Tibial artery (tissue), 4 donors: ENCODE measurements around the gene PLIN1.

ENCODE experiments used
- DNase-seq, 2 donors: peaks; one replicate each; pipeline ENCODE4 v3.0.0-alpha.2; 2019
- H3K27ac ChIP-seq, 2 donors: fragments of 200-600 bp; sonication (generic) in 1 of 2; 1 replicate in 1 of 2; 2 replicates in 1 of 2; pipeline ENCODE4 v1.5.1; 2018 to 2019; ENCODE audit warnings: mild to moderate bottlenecking in 1 of 2
- H3K27me3 ChIP-seq, 2 donors: fragments of 200-600 bp; sonication (generic) in 1 of 2; one replicate each; pipeline versions ENCODE4 v1.5.1 to v1.6.0; 2016 to 2019
- H3K36me3 ChIP-seq, 3 donors: fragments of 200-600 bp; sonication (generic) in 2 of 3; one replicate each; pipeline ENCODE4 v1.5.1; 2016 to 2019; ENCODE audit warnings: mild to moderate bottlenecking in 2 of 3
- H3K4me1 ChIP-seq, 4 donors: fragments of 200-600 bp; sonication (generic) in 2 of 4; 1 replicate in 3 of 4; 2 replicates in 1 of 4; pipeline ENCODE4 v1.5.1; 2016 to 2019
- H3K4me3 ChIP-seq, 2 donors: fragments of 200-600 bp; sonication (generic) in 1 of 2; 1 replicate in 1 of 2; 2 replicates in 1 of 2; pipeline ENCODE4 v1.5.1; 2018 to 2019; ENCODE audit warnings: mild to moderate bottlenecking in 2 of 2
- H3K9me3 ChIP-seq, 3 donors: fragments of 200-600 bp; sonication (generic) in 1 of 3; one replicate each; pipeline ENCODE4 v1.5.1; 2016 to 2019
- intact Hi-C: fragments of 100-400 bp; cut with DNase I; formaldehyde crosslinking; loops from one replicate; pipeline ENCODE4 v1.15.0; 2023; ENCODE audit warnings: low total_unique reads
- TF ChIP-seq, protein P1 (sequence below), 2 experiments: fragments of 200-600 bp in 1 of 2; fragments of 450-650 bp in 1 of 2; IDR thresholded peaks; one replicate each; pipeline ENCODE4 v1.5.1; 2017 to 2019; ENCODE audit warnings: antibody characterized with exemption in 2 of 2, mild to moderate bottlenecking in 1 of 2, moderate library complexity in 1 of 2

PLIN1 gene

DNA sequence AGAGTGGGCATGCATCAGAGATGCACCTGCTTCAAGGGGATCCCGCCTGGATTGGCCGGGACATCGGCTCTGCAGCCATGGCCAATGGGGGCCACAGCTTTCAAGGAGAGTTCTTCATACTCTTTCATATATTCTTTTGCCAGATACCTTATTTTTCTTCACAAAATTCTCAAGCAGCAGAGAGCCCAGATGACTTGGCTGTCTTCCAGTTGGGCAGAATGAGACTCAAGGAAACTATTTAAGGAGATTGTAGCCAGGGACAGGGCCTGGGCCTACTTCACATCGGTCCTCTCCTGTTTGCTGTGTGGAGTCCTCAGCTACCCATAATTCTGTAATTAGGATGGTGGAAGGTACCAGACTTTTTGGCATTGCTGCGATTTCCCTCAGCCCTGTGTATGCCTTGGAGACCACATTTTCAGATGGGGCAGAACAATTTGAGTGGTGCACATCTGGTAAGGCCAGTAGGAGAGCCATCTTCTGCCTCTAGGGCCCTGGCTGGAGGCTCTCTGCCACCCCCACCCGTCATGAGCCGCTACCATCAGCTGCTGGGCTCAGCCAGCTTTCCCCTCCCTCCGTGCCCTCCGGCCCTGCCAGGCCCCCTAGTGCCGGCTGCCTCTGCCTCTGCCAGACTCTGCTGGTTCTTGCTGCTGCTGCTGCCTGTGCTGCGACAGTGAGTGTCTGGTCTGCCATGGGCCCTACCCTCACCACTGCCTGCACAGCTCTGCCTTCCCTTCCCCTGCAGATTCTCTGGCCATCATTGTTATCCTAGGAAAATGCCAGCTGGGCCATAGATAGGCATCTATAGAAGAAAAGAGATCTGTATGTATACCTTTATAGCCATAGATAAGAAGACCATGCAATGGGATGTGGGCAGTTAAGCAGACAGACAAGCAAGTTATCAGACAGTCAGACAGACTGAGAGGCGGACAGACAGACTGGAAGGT, 6.7 kb downstream of the PLIN1 start:
- DNase-seq: peak in 1 of 2 donors; percentile 74
- Histone ChIP-seq H3K27me3 (no peaks in the 10 kb centered on the region), H3K27ac (peak overlapping the region; percentile 78 to 81), H3K4me3 (no peak overlapping the region), H3K4me1 (peaks cover 0 to 25% (median 23%) of the 10 kb centered on the region in 4 donors), H3K36me3 (no peaks in the 10 kb centered on the region), H3K9me3 (no peaks in the 10 kb centered on the region)
- TF ChIP-seq, protein P1, sequence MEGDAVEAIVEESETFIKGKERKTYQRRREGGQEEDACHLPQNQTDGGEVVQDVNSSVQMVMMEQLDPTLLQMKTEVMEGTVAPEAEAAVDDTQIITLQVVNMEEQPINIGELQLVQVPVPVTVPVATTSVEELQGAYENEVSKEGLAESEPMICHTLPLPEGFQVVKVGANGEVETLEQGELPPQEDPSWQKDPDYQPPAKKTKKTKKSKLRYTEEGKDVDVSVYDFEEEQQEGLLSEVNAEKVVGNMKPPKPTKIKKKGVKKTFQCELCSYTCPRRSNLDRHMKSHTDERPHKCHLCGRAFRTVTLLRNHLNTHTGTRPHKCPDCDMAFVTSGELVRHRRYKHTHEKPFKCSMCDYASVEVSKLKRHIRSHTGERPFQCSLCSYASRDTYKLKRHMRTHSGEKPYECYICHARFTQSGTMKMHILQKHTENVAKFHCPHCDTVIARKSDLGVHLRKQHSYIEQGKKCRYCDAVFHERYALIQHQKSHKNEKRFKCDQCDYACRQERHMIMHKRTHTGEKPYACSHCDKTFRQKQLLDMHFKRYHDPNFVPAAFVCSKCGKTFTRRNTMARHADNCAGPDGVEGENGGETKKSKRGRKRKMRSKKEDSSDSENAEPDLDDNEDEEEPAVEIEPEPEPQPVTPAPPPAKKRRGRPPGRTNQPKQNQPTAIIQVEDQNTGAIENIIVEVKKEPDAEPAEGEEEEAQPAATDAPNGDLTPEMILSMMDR (IDR thresholded peaks at IDR 0.05): no peak
- intact Hi-C loops: no loop called here

DNA sequence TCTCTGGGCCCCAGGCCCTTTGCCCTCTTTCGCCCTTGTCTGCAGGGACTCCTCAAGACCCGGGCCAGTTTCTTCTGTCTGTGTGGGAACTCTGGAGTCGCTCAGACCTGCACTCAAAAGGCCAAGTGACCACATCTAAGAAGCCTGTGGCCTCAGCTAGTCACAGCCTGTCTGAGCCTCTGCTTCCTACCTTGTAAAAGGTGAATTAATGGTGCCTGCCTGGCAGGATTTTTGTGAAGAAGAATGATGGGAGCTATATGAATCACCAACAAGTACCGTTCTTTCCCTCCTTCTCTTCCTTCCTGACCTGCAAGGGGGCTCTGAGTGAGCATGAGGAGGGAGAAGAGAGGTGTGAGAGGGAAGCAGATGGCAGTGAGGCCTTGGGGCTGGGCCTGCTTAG, 7.5 kb downstream of the PLIN1 start:
- no peaks in the 10 kb centered on the region for H3K36me3 ChIP-seq
- peak overlapping the region; percentile 78 to 81 for H3K27ac ChIP-seq
- no peaks in the 10 kb centered on the region for H3K9me3 ChIP-seq
- no peaks in the 10 kb centered on the region for H3K27me3 ChIP-seq
- peaks cover 0 to 25% (median 23%) of the 10 kb centered on the region in 4 donors for H3K4me1 ChIP-seq
- TF ChIP-seq, protein P1 (IDR thresholded peaks at IDR 0.05): no peak
- intact Hi-C loops: no loop called here
- H3K4me3 ChIP-seq: no peak overlapping the region
- DNase-seq: no peak

DNA sequence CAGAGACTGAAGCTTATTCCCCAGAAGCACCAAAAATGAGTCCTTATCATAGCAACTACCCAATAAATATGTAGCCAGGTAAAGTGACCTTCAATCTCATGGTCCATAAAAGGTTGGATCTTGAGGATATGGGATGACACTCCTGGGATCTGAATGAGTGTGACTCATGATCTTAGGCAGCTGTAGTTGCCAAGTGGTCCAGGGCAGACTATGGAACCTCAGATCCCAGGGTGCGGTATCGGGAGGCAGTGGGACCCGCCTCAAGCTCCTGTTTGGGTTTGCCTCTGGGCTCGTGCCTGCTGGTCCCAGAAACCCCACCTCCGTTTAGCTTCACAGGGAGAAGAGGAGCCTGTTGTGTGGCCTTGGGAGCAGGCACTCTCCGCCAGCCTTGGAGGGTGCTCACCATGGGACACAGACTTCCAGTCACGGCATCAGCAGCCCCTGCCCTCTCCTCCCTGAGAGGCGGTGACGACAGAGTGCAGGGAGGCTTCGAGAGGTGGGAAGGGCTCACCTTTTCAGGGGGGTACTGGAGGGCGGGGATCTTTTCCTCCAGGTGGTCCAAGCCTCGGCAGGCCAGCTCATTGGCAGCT, 8.1 kb downstream of the PLIN1 start:
- Histone ChIP-seq H3K36me3 (no peaks in the 10 kb centered on the region), H3K4me1 (peaks cover 0 to 29% (median 25%) of the 10 kb centered on the region in 4 donors), H3K4me3 (no peak overlapping the region), H3K27ac (peak overlapping the region; percentile 78 to 81), H3K27me3 (no peaks in the 10 kb centered on the region), H3K9me3 (no peaks in the 10 kb centered on the region)
- no peak for DNase-seq
- TF ChIP-seq, protein P1 (IDR thresholded peaks at IDR 0.05): no peak
- intact Hi-C loops: no loop called here

DNA sequence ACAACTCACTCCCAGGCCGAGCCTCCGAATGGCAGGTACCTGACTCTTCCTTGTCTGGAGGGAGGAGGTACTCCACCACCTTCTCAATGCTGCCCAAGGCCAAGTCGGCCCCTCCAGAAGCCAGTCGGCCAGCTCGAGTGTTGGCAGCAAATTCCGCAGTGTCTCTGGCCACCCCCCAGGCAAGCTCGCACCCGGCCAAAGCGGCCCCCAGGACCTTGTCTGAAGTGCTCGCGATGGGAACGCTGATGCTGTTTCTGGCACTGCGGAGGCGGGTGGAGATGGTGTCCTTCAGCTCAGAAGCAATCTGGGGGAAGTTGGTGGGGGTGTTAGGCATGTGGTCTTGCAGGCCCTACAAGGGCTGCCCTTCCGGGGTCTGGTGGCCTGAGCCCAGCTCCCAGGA, 9.2 kb downstream of the PLIN1 start:
- Histone ChIP-seq H3K27ac (no peak overlapping the region), H3K27me3 (no peaks in the 10 kb centered on the region), H3K4me1 (peaks cover 0 to 39% (median 30%) of the 10 kb centered on the region in 4 donors), H3K36me3 (no peaks in the 10 kb centered on the region), H3K9me3 (no peaks in the 10 kb centered on the region), H3K4me3 (no peak overlapping the region)
- no peak for DNase-seq
- TF ChIP-seq, protein P1 (IDR thresholded peaks at IDR 0.05): no peak
- intact Hi-C loops: no loop called here

DNA sequence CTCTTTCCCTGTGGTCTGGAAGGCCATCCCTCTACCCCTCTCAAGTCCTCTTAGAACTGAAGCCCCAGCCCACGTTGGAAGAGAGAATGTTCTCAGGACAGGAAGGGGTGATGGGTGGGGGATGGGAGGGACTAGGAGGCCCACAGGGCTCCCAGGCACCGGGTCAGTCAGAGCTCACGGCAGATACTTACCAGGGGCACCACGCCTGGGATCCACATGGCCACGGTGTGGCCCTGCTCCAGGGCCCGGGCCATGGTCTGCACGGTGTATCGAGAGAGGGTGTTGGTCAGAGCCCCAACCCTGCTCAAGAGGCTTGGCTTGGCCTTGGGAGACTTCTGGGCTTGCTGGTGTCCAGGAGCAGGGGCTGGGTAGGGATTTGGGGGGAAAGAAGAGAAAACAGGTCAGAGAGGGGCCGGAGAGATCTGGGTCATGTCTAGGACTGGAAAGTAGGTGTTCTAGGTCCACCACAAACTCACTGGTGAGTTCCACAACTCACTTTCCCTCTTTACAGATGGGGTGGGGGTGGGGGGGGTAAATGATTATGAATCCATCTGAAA, 9.8 kb downstream of the PLIN1 start:
- TF ChIP-seq, protein P1 (IDR thresholded peaks at IDR 0.05): no peak
- H3K9me3 ChIP-seq: no peaks in the 10 kb centered on the region
- intact Hi-C loops: no loop called here
- no peak overlapping the region for H3K4me3 ChIP-seq
- H3K36me3 ChIP-seq: no peaks in the 10 kb centered on the region
- no peaks in the 10 kb centered on the region for H3K27me3 ChIP-seq
- DNase-seq: no peak
- H3K4me1 ChIP-seq: peaks cover 0 to 45% (median 33%) of the 10 kb centered on the region in 4 donors
- H3K27ac ChIP-seq: no peak overlapping the region
